Adipocyte (in vitro differentiated cells): Measurements from ENCODE around the gene IGFL4.

Experiments
- DNase-seq: peaks from one replicate; pipeline ENCODE4 v3.0.0-alpha.2; 2015; ENCODE audit warnings: low read depth
- H3K27me3 ChIP-seq: replicated peaks from 2 replicates; pipeline ENCODE4 v1.7.0; 2013; ENCODE audit warnings: mild to moderate bottlenecking, low read length, moderate library complexity; ENCODE audit not compliant: control insufficient read depth, insufficient read depth
- H3K36me3 ChIP-seq: 2 replicates; pipeline ENCODE4 v1.7.0; 2013; ENCODE audit warnings: low read length, mild to moderate bottlenecking, moderate library complexity; ENCODE audit not compliant: control insufficient read depth, insufficient read depth, severe bottlenecking
- H3K4me1 ChIP-seq: 2 replicates; pipeline ENCODE4 v1.7.0; 2013; ENCODE audit warnings: mild to moderate bottlenecking, low read length, moderate library complexity; ENCODE audit not compliant: control insufficient read depth, insufficient read depth
- H3K4me3 ChIP-seq: 2 replicates; pipeline ENCODE4 v1.7.0; 2013; ENCODE audit warnings: mild to moderate bottlenecking, low read length, moderate library complexity
- H3K9ac ChIP-seq: 2 replicates; pipeline ENCODE4 v1.7.0; 2013; ENCODE audit warnings: mild to moderate bottlenecking, low read length, moderate library complexity
- H3K9me3 ChIP-seq: 2 replicates; pipeline ENCODE4 v1.7.0; 2013; ENCODE audit warnings: mild to moderate bottlenecking, low read length, moderate library complexity; ENCODE audit not compliant: control insufficient read depth

The IGFL4 gene

GRCh38 chr19:46032597-46033025 lies 8.2 kb downstream of the IGFL4 start:
- Histone ChIP-seq H3K4me1 (no peaks in the 10 kb centered on the region), H3K36me3 (no peaks in the 10 kb centered on the region), H3K27me3 (peaks cover 8% of the 10 kb centered on the region), H3K9me3 (peaks cover 10% of the 10 kb centered on the region), H3K4me3 (no peak overlapping the region), H3K9ac (no peak overlapping the region)
- DNase-seq, result no peak

- H3K4me3 ChIP-seq, result no peak overlapping the region
- H3K9me3 ChIP-seq, result peaks cover 6% of the 10 kb centered on the region
- H3K36me3 ChIP-seq, result no peaks in the 10 kb centered on the region
- DNase-seq, result no peak
- H3K9ac ChIP-seq, result no peak overlapping the region
- peaks cover 8% of the 10 kb centered on the region for H3K27me3 ChIP-seq
- no peaks in the 10 kb centered on the region for H3K4me1 ChIP-seq
Measured at GRCh38 chr19:46031781-46032596, 8.8 kb downstream of the IGFL4 start.

- Histone ChIP-seq H3K27me3 (peaks cover 11% of the 10 kb centered on the region), H3K4me1 (no peaks in the 10 kb centered on the region), H3K36me3 (no peaks in the 10 kb centered on the region), H3K9ac (no peak overlapping the region), H3K9me3 (peaks cover 6% of the 10 kb centered on the region), H3K4me3 (no peak overlapping the region)
- no peak for DNase-seq
Measured at GRCh38 chr19:46030812-46031550, 9.8 kb downstream of the IGFL4 start.

GRCh38 chr19:46025835-46026234 lies 15.0 kb downstream of the IGFL4 start:
- Histone ChIP-seq H3K9me3 (no peaks in the 10 kb centered on the region), H3K36me3 (no peaks in the 10 kb centered on the region), H3K4me3 (no peak overlapping the region), H3K9ac (no peak overlapping the region), H3K27me3 (peaks cover 27% of the 10 kb centered on the region), H3K4me1 (no peaks in the 10 kb centered on the region)
- DNase-seq, result no peak

GRCh38 chr19:46023311-46023779 lies 17.5 kb downstream of the IGFL4 start:
- Histone ChIP-seq H3K27me3 (peaks cover 27% of the 10 kb centered on the region), H3K9me3 (no peaks in the 10 kb centered on the region), H3K4me3 (no peak overlapping the region), H3K9ac (no peak overlapping the region), H3K4me1 (no peaks in the 10 kb centered on the region), H3K36me3 (no peaks in the 10 kb centered on the region)
- no peak for DNase-seq

GRCh38 chr19:46022431-46023310 lies 18.1 kb downstream of the IGFL4 start, which contains the start of gene PGLYRP1:
PGLYRP1 (minus strand) TSS chr19:46023053; CDS start chr19:46023021, 32 bp downstream.
- H3K9ac ChIP-seq, result no peak within 1 kb of the TSS
- H3K36me3 ChIP-seq, result no peaks in the 10 kb centered on the region
- H3K9me3 ChIP-seq, result no peaks in the 10 kb centered on the region
- H3K4me1 ChIP-seq, result no peaks in the 10 kb centered on the region
- H3K27me3 ChIP-seq, result peaks cover 27% of the 10 kb centered on the region
- H3K4me3 ChIP-seq, result no peak within 1 kb of the TSS
- DNase-seq, result no peak

GRCh38 chr19:46022061-46022430 lies 18.8 kb downstream of the IGFL4 start:
- peaks cover 1% of the 10 kb centered on the region for H3K4me1 ChIP-seq
- H3K4me3 ChIP-seq, result no peak overlapping the region
- no peaks in the 10 kb centered on the region for H3K36me3 ChIP-seq
- DNase-seq, result no peak
- no peaks in the 10 kb centered on the region for H3K9me3 ChIP-seq
- no peak overlapping the region for H3K9ac ChIP-seq
- H3K27me3 ChIP-seq, result peaks cover 27% of the 10 kb centered on the region

- Histone ChIP-seq H3K9ac (no peak overlapping the region), H3K36me3 (no peaks in the 10 kb centered on the region), H3K4me3 (no peak overlapping the region), H3K9me3 (no peaks in the 10 kb centered on the region), H3K27me3 (peaks cover 27% of the 10 kb centered on the region), H3K4me1 (peaks cover 3% of the 10 kb centered on the region)
- DNase-seq, result no peak
Measured at GRCh38 chr19:46021531-46022041, 19.2 kb downstream of the IGFL4 start.

GRCh38 chr19:46020819-46021125 lies 20.0 kb downstream of the IGFL4 start:
- no peak for DNase-seq
- Histone ChIP-seq H3K4me1 (peaks cover 7% of the 10 kb centered on the region), H3K36me3 (no peaks in the 10 kb centered on the region), H3K4me3 (no peak overlapping the region), H3K9ac (no peak overlapping the region), H3K9me3 (no peaks in the 10 kb centered on the region), H3K27me3 (peaks cover 28% of the 10 kb centered on the region)

- peaks cover 34% of the 10 kb centered on the region for H3K27me3 ChIP-seq
- no peak overlapping the region for H3K9ac ChIP-seq
- H3K36me3 ChIP-seq, result no peaks in the 10 kb centered on the region
- DNase-seq, result no peak
- peaks cover 11% of the 10 kb centered on the region for H3K4me1 ChIP-seq
- H3K4me3 ChIP-seq, result no peak overlapping the region
- no peaks in the 10 kb centered on the region for H3K9me3 ChIP-seq
Measured at GRCh38 chr19:46019270-46019669, 21.5 kb downstream of the IGFL4 start.
